ENCODE measurements around the gene TMEM167A. TPM values are rescaled to one million over a fixed set of nuclear protein-coding genes. Genes with fewer than 3 reads are reported as not detected.

The TMEM167A gene
- total and polyA plus RNA-seq, 2 experiments from 2014 or later, result 106 to 211 TPM

DNA sequence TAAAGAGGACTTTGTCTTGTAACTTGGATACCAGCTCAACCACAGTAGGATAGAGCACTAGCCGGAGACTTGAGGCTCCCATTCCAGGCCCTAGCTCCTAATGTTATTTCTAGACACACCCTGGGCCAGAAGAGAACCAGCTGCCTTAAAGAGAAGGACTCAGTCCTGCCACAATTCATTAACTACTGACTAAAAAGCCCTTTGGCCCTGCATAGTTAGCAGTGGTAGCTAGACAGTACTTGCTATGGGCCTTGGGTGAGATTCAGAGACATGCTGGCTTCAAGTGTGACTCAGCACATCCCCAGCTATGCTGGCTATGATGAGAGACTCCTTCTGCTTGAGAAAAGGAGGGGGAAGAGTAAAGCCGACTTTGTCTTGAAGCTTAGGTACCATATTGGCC is 47.3 kb downstream of the TMEM167A start:
- no peaks in the 10 kb centered on the region for H3K9me2 ChIP-seq (ENCODE audit: insufficient read depth)
- no peak overlapping the region for H3K9ac ChIP-seq
- no peaks in the 10 kb centered on the region for H3K27me3 ChIP-seq (replicated peaks; ENCODE audit: insufficient read depth)
- no peaks in the 10 kb centered on the region for H3F3A ChIP-seq (ENCODE audit: insufficient read depth)
- H2AFZ ChIP-seq, result peak overlapping the region; percentile 13; the same call in 1 of the 2 replicates
- TF ChIP-seq EZH2phosphoT487 (IDR thresholded peaks at IDR 0.05; ENCODE audit: insufficient read depth, low read depth) (no peak), EZH2 (IDR thresholded peaks at IDR 0.05; ENCODE audit: insufficient read depth, poor library complexity, severe bottlenecking) (no peak)
- in situ Hi-C loops (cut with MboI), result no loop called here
- no peaks in the 10 kb centered on the region for H4K20me1 ChIP-seq (ENCODE audit: insufficient read depth)
- peak overlapping the region; percentile 23; the same call in 1 of the 2 replicates for H3K27ac ChIP-seq
- H3K79me2 ChIP-seq (ENCODE audit: insufficient read depth), result no peaks in the 10 kb centered on the region
- 77 to 88% methylated on average over 2 of the region's 2 CpGs for WGBS, 2 experiments (ENCODE audit: low coverage in 1 of 2, low lambda C conversion rate in 2 of 2, missing lambda C conversion rate in 2 of 2)
- peaks cover 4% of the 10 kb centered on the region; the same call in 1 of the 2 replicates for H3K4me1 ChIP-seq (ENCODE audit: insufficient read depth)
- no peaks in the 10 kb centered on the region for H3K36me3 ChIP-seq (ENCODE audit: low read depth)
- peak; percentile 73 for DNase-seq
- H3K4me3 ChIP-seq, result no peak overlapping the region
- H3K9me3 ChIP-seq (ENCODE audit: low read depth), result no peaks in the 10 kb centered on the region
- H3K4me2 ChIP-seq (ENCODE audit: unreplicated experiment), result no peak overlapping the region

DNA sequence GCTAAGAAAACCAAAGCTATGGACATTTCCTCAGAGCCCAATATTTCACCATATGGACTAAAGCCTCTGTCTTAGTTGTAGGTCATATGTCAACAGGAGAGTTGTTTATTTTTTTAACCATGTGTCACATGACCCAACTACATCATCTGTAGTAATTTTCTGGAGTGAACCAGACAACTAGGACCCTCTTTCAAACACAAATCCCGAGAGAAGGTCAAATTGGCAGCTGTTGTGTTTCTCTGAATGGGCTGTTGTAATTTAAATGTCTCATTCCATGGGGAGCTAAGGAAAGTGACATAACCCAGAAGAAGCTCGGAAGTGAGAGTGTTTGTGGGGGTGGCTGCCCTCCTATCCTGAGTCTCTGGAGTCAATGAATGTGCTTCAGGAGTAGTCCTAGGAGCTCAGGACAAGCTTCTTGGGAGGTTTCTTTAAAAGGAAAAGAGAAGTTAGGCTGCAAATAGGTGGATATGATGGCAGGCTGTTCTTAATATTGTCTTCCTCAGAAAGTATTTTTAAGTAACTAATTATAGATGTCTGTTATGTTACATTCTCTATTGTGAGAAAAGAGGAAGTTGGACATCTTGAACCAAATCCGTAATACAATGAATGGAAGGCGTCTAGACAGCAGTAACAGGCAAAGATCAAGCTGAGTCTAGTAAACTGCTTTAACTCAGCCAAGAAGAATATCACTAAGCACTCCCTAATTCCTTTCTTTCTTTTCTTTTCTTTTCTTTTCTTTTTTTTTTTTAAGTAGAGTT is 50.1 kb downstream of the TMEM167A start:
- in situ Hi-C loops (cut with MboI), result no loop called here
- H3K4me3 ChIP-seq, result no peak overlapping the region
- H3K36me3 ChIP-seq (ENCODE audit: low read depth), result no peaks in the 10 kb centered on the region
- H3K4me2 ChIP-seq (ENCODE audit: unreplicated experiment), result no peak overlapping the region
- no peak overlapping the region for H3K27ac ChIP-seq
- TF ChIP-seq EZH2 (IDR thresholded peaks at IDR 0.05; ENCODE audit: insufficient read depth, poor library complexity, severe bottlenecking), result no peak
- TF ChIP-seq EZH2phosphoT487 (IDR thresholded peaks at IDR 0.05; ENCODE audit: insufficient read depth, low read depth), result no peak
- no peak overlapping the region for H2AFZ ChIP-seq
- H3K27me3 ChIP-seq (replicated peaks; ENCODE audit: insufficient read depth), result no peaks in the 10 kb centered on the region
- 83 to 86% methylated on average over 4 of the region's 4 CpGs for WGBS, 2 experiments (ENCODE audit: low coverage in 1 of 2, low lambda C conversion rate in 2 of 2, missing lambda C conversion rate in 2 of 2)
- DNase-seq, result no peak
- H3F3A ChIP-seq (ENCODE audit: insufficient read depth), result no peaks in the 10 kb centered on the region
- no peak overlapping the region for H3K9ac ChIP-seq
- no peaks in the 10 kb centered on the region for H3K9me2 ChIP-seq (ENCODE audit: insufficient read depth)
- H3K79me2 ChIP-seq (ENCODE audit: insufficient read depth), result no peaks in the 10 kb centered on the region
- peaks cover 4% of the 10 kb centered on the region; the same call in 1 of the 2 replicates for H3K4me1 ChIP-seq (ENCODE audit: insufficient read depth)
- H4K20me1 ChIP-seq (ENCODE audit: insufficient read depth), result no peaks in the 10 kb centered on the region
- no peaks in the 10 kb centered on the region for H3K9me3 ChIP-seq (ENCODE audit: low read depth)

DNA sequence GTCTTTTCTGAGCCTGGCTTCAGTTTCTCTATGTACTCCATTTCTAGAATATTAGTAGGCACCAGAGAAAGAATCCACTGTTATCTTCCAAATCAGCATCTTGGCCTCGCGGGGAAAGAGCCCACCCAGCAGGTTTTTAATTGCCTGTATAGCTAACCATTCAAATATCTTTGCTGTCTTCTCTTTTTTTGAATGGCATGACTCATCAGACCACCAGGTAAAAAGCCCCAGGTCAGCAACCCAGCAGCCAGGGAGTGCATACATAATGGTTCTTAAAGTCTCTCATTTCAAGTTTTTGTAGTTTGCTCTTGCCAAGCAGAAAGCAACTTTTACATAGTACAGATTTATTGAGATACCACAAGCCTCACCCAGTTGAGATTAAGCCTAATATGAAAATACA is 50.7 kb downstream of the TMEM167A start:
- H3K27me3 ChIP-seq (replicated peaks; ENCODE audit: insufficient read depth), result no peaks in the 10 kb centered on the region
- H2AFZ ChIP-seq, result no peak overlapping the region
- no peaks in the 10 kb centered on the region for H3K9me3 ChIP-seq (ENCODE audit: low read depth)
- H3F3A ChIP-seq (ENCODE audit: insufficient read depth), result no peaks in the 10 kb centered on the region
- no peaks in the 10 kb centered on the region for H4K20me1 ChIP-seq (ENCODE audit: insufficient read depth)
- H3K27ac ChIP-seq, result no peak overlapping the region
- H3K9ac ChIP-seq, result no peak overlapping the region
- in situ Hi-C loops (cut with MboI), result no loop called here
- 68 to 76% methylated on average over 2 of the region's 2 CpGs for WGBS, 2 experiments (ENCODE audit: low coverage in 1 of 2, low lambda C conversion rate in 2 of 2, missing lambda C conversion rate in 2 of 2)
- TF ChIP-seq EZH2phosphoT487 (IDR thresholded peaks at IDR 0.05; ENCODE audit: insufficient read depth, low read depth) (no peak), EZH2 (IDR thresholded peaks at IDR 0.05; ENCODE audit: insufficient read depth, poor library complexity, severe bottlenecking) (no peak)
- no peaks in the 10 kb centered on the region for H3K9me2 ChIP-seq (ENCODE audit: insufficient read depth)
- DNase-seq, result no peak
- H3K79me2 ChIP-seq (ENCODE audit: insufficient read depth), result no peaks in the 10 kb centered on the region
- no peaks in the 10 kb centered on the region for H3K36me3 ChIP-seq (ENCODE audit: low read depth)
- no peak overlapping the region for H3K4me3 ChIP-seq
- H3K4me1 ChIP-seq (ENCODE audit: insufficient read depth), result peaks cover 4% of the 10 kb centered on the region; the same call in 1 of the 2 replicates
- no peak overlapping the region for H3K4me2 ChIP-seq (ENCODE audit: unreplicated experiment)

DNA sequence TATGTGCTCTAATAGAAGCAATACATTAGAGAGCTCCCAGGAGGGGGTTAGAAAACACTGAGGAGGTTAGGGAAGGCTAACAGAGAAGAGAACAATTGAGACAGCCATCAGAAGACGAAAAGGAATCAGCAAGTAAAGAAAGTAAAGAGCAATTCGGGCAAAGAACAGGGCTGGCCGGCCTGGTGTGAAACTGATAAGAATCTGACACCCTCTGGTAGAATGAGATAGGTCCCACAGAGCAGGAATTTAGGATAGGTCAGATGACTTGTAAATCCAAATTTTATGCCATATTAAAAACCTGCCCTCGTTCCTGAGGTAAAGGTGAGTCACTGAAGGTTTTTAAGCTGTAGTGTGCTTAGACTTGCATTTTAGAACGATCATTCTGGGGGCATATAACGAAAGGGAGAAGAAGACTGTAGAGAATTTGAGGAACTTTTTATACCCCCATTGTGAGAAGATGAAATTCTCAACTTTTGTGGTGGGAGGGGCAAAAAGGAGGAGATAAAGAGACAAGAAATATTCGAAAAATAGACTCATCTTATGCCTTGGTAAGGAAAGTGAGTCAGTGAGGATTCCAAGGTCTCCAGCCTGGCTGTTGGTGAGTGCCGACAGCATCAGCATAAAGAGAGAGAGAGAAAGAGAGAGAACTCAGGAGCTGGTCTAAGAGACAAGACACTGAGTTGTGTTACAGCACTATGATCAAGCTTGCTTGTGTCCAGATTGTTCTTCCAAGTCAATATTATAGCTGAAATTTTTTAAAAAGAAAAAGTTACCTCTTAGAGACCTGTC is 51.3 kb downstream of the TMEM167A start:
- Histone ChIP-seq H3K79me2 (ENCODE audit: insufficient read depth) (no peaks in the 10 kb centered on the region), H2AFZ (no peak overlapping the region), H3K9ac (no peak overlapping the region), H3K4me1 (ENCODE audit: insufficient read depth) (peaks cover 4% of the 10 kb centered on the region; the same call in 1 of the 2 replicates), H3K27me3 (replicated peaks; ENCODE audit: insufficient read depth) (no peaks in the 10 kb centered on the region), H3K9me3 (ENCODE audit: low read depth) (no peaks in the 10 kb centered on the region), H3K4me3 (no peak overlapping the region), H3K4me2 (ENCODE audit: unreplicated experiment) (no peak overlapping the region), H3F3A (ENCODE audit: insufficient read depth) (no peaks in the 10 kb centered on the region), H3K27ac (no peak overlapping the region), H4K20me1 (ENCODE audit: insufficient read depth) (no peaks in the 10 kb centered on the region), H3K9me2 (ENCODE audit: insufficient read depth) (no peaks in the 10 kb centered on the region), H3K36me3 (ENCODE audit: low read depth) (no peaks in the 10 kb centered on the region)
- 85 to 91% methylated on average over 8 of the region's 8 CpGs for WGBS, 2 experiments (ENCODE audit: low coverage in 1 of 2, low lambda C conversion rate in 2 of 2, missing lambda C conversion rate in 2 of 2)
- DNase-seq, result no peak
- in situ Hi-C loops (cut with MboI), result no loop called here
- no peak for TF ChIP-seq EZH2phosphoT487 (IDR thresholded peaks at IDR 0.05; ENCODE audit: insufficient read depth, low read depth)
- TF ChIP-seq EZH2 (IDR thresholded peaks at IDR 0.05; ENCODE audit: insufficient read depth, poor library complexity, severe bottlenecking), result no peak
